Hematopoietic multipotent progenitor cell (in vitro differentiated cells): ENCODE results near the gene KIAA0586. TPM values are rescaled to one million over a fixed set of nuclear protein-coding genes. Genes with fewer than 3 reads are reported as not detected.
"Not testable (repeated sequence)": the region's sequence is repeated elsewhere in the genome, so short reads cannot be mapped to it uniquely, and the experiment has no call there.

Source experiments
- DNase-seq, 3 donors: peaks; one replicate each; pipeline ENCODE4 v3.0.0-alpha.2; 2011 to 2015; ENCODE audit warnings: low read depth in 2 of 3, low spot score in 2 of 3
- small RNA-seq: library from RNA; depleted of rRNA; stranded (forward); fragments of <200 nt; gene quantifications from one replicate; pipeline ENCODE3, GENCODE V24; 2012
- total RNA-seq: library from RNA; depleted of rRNA; stranded (reverse); fragments of >200 nt; gene quantifications from one replicate; pipeline ENCODE4 v1.2.3, GENCODE V29; 2012

Gene KIAA0586
- total RNA-seq, 1 donor = 12.1 TPM

DNA sequence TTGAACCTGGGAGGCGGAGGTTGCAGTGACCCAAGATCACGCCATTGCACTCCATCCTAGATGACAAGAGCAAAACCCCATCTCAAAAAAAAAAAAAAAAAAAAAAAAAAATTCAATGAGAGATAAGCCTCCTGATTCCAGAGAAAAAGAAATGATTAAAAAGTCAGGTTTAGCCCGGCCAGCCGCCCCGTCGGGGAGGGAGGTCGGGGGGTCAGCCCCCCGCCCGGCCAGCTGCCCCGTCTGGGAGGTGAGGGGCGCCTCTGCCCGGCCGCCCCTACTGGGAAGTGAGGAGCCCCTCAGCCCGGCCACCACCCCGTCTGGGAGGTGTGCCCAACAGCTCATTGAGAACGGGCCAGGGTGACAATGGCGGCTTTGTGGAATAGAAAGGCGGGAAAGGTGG lies 160.8 kb downstream of the KIAA0586 start:
- DNase-seq = not testable (repeated sequence)

DNA sequence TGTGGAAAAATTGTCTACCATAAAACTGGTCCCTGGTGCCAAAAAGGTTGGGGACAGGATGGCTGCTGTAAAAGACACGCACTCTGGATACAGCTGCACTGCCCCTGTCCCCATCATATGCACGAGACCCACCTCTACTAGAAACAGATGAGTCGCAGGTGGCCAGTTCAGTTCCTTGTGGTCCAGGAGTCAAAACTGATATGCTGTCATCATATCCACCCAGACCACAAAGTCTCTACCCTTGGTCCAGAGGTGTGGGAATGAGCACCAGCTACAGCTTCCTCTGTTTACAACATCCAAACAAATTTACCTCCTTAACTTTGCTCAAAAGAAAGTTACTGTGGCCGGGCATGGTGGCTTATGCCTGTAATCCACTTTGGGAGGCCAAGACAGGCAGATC lies 166.5 kb downstream of the KIAA0586 start:
- DNase-seq = no peak

DNA sequence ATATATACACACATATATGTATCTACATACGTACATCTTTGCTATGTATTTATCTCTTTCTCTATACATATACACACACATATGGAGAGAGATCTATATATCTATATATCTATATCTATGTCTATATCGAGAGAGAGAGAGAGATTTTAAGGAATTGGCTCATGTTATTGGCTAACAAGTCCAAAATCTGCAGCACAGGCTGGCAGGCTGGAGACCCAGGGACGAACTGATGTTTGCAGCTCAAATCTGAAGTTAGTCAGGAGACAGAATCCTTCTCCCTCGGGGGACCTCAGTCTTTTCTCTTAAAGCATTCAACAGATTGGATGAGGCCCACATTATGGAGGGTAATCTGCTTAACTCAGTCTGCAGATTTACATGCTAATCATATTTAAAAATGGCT lies 169.5 kb downstream of the KIAA0586 start:
- no peak for DNase-seq

DNA sequence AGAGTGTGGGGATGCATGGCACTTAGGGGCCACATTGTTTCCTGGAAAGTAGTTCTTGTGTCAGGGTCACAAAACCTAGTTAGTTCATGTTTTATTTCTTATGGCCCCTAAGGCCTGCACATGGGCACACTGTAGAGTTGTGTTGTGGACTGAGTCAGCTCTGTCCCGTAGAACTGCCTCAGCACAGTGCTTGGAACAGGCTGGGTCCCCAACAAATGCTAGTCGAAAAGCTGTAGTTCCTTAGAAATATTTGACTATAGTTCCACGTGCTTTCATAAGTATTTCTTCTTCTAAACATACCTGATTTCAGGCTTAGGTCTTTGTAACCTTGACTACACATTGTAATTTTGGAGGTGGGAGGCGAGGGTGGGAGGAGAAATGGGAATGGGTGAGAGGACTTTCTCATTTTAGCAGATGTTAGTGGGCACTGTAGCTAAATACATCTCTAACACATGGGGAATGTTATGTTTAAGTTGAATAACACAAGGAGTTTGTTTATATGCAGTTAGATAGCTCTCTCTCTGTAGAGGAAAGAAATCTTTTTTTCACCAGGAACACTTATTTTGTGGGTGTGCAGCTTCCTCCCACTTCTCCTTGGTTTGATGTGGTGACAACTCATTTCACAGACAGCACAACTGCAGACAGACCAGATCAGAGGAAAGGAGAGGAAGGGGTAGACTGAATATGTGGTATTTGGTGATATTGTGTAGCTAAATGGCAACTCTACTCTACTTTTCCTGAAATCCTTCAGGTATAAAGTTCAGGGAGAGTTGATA lies 170.7 kb downstream of the KIAA0586 start:
- peak in 1 of 3 donors; percentile 11 for DNase-seq

DNA sequence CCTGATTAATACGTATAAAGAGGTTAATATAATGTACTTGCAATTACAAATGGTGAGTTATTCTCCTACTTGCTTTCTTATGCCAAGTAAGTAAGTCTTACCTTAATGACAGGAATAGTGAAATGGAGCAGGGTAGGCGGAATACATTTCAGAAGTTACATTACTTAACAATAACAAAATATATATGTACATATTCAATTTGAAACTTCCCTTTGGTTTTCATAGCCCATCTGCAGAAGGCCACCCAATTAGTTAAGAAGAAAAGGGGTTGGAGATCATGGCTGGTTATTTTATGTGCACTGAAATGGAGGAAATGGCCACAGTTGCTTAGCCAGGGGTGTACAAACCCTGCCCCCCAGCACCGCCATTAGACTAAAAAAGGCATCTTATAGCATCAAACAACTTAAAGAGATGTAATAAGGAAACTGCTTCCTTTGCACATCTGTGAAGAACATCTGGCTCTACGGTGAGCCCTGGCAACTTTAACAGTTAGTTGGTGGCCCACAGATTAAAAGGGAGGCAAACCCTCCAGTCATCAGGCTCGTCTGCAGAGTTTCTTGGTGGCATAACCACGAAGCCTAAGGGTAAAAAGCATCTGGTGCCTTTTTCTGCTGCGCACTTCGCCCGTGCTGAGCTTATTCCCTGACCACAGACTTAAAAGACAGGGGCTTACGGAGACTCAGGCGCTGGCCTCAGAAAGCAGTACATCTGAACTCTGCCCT lies 171.4 kb downstream of the KIAA0586 start:
- no peak for DNase-seq

DNA sequence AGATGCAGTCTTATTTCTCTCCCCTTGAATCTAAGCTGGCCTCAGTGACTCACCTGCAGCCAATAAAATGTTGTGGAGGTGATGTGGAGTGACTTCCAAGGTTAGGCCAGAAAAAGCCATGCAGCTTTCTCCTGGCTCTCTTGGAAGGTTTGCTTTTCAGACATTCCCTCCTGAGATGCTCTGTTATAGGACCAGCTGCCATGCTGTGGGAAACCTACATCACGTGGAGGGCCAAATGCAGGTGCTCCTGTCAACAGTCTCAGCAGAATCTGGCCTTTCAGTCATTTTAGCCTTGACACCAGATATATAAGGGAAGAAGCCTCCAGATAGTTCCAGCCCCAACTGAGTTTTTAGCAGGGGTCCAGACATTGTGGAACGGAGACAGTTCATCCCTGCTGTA lies 172.2 kb downstream of the KIAA0586 start:
- DNase-seq = no peak

Small RNAs within 50 kb of the gene (small RNA-seq; reads per million reads assigned to genes)
- gene HSBP1P1 (not detected), gene RF00019 (not detected)

Other genes starting within 250 kb of the KIAA0586 start
- 11.6 TPM for gene ACTR10, start 227.6 kb upstream of the KIAA0586 start, total RNA-seq
- 39.3 TPM for gene PSMA3, start 182.9 kb upstream of the KIAA0586 start, total RNA-seq
- gene ARID4A, start 129.2 kb upstream of the KIAA0586 start, total RNA-seq = 14.0 TPM
- gene TOMM20L, start 31.8 kb upstream of the KIAA0586 start, total RNA-seq = 0.27 TPM
- gene TIMM9, start 188 bp upstream of the KIAA0586 start, total RNA-seq = 17.2 TPM
- 3.8 TPM for gene DACT1, start 210.2 kb downstream of the KIAA0586 start, total RNA-seq